Tibial nerve (tissue), 4 donors: Measurements from ENCODE around the gene SLC5A2.
"Not testable (repeated sequence)": the region's sequence is repeated elsewhere in the genome, so short reads cannot be mapped to it uniquely, and the experiment has no call there.

Experiments
- EP300 ChIP-seq, 2 donors: sonication (generic); formaldehyde crosslinking; IDR thresholded peaks; one replicate each; pipeline ENCODE4 v1.6.1; 2017; ENCODE audit warnings: antibody characterized with exemption in 2 of 2, mild to moderate bottlenecking in 1 of 2
- POLR2A ChIP-seq, 2 donors: fragments of 450-650 bp; IDR thresholded peaks; one replicate each; pipeline ENCODE4 v1.6.1; 2017; ENCODE audit warnings: antibody characterized with exemption in 2 of 2, mild to moderate bottlenecking in 2 of 2, moderate library complexity in 2 of 2
- TF ChIP-seq, protein P1 (sequence below), 5 experiments: fragments of 200-600 bp in 3 of 5; fragments of 450-650 bp in 2 of 5; sonication (generic) in 3 of 5; IDR thresholded peaks; one replicate each; pipeline ENCODE4 v1.5.1; 2016 to 2019; ENCODE audit warnings: antibody characterized with exemption in 5 of 5, mild to moderate bottlenecking in 3 of 5, moderate library complexity in 2 of 5

DNA sequence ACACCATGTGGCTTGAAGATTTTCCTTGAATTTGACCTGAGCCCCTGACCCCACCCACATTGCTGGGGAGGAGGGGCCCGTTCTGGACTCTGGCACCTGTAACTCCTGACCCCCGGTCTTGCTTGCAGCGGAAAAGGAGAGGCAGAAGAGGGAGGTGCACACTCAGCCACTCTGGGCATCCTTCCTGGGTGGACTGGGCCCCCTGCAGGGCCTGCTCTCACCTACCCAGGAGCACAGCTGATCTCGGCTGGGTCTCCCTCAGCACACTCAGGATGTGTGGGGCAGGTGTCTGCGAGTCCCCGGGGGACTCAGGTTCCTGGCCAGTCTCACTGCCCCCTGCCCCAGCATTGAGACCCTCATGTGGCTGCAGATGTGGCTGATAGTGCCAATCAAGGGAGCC, 40.8 kb downstream of the SLC5A2 start:
- TF ChIP-seq POLR2A, EP300 (IDR thresholded peaks at IDR 0.05): not testable (repeated sequence)
- TF ChIP-seq, protein P1, sequence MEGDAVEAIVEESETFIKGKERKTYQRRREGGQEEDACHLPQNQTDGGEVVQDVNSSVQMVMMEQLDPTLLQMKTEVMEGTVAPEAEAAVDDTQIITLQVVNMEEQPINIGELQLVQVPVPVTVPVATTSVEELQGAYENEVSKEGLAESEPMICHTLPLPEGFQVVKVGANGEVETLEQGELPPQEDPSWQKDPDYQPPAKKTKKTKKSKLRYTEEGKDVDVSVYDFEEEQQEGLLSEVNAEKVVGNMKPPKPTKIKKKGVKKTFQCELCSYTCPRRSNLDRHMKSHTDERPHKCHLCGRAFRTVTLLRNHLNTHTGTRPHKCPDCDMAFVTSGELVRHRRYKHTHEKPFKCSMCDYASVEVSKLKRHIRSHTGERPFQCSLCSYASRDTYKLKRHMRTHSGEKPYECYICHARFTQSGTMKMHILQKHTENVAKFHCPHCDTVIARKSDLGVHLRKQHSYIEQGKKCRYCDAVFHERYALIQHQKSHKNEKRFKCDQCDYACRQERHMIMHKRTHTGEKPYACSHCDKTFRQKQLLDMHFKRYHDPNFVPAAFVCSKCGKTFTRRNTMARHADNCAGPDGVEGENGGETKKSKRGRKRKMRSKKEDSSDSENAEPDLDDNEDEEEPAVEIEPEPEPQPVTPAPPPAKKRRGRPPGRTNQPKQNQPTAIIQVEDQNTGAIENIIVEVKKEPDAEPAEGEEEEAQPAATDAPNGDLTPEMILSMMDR (IDR thresholded peaks at IDR 0.05): not testable (repeated sequence)
